Tibial artery (tissue), 4 donors: ENCODE data around the gene RGL2.
A peak's percentile ranks its signal among the peaks of the same experiment; 100 is the strongest.
"Not testable (repeated sequence)": the region's sequence is repeated elsewhere in the genome, so short reads cannot be mapped to it uniquely, and the experiment has no call there.

Source experiments
- DNase-seq, 2 donors: peaks; one replicate each; pipeline ENCODE4 v3.0.0-alpha.2; 2019
- H3K27ac ChIP-seq, 2 donors: fragments of 200-600 bp; sonication (generic) in 1 of 2; 1 replicate in 1 of 2; 2 replicates in 1 of 2; pipeline ENCODE4 v1.5.1; 2018 to 2019; ENCODE audit warnings: mild to moderate bottlenecking in 1 of 2
- H3K27me3 ChIP-seq, 2 donors: fragments of 200-600 bp; sonication (generic) in 1 of 2; one replicate each; pipeline versions ENCODE4 v1.5.1 to v1.6.0; 2016 to 2019
- H3K36me3 ChIP-seq, 3 donors: fragments of 200-600 bp; sonication (generic) in 2 of 3; one replicate each; pipeline ENCODE4 v1.5.1; 2016 to 2019; ENCODE audit warnings: mild to moderate bottlenecking in 2 of 3
- H3K4me1 ChIP-seq, 4 donors: fragments of 200-600 bp; sonication (generic) in 2 of 4; 1 replicate in 3 of 4; 2 replicates in 1 of 4; pipeline ENCODE4 v1.5.1; 2016 to 2019
- H3K4me3 ChIP-seq, 2 donors: fragments of 200-600 bp; sonication (generic) in 1 of 2; 1 replicate in 1 of 2; 2 replicates in 1 of 2; pipeline ENCODE4 v1.5.1; 2018 to 2019; ENCODE audit warnings: mild to moderate bottlenecking in 2 of 2
- H3K9me3 ChIP-seq, 3 donors: fragments of 200-600 bp; sonication (generic) in 1 of 3; one replicate each; pipeline ENCODE4 v1.5.1; 2016 to 2019
- CTCF ChIP-seq, 2 experiments: fragments of 200-600 bp in 1 of 2; fragments of 450-650 bp in 1 of 2; IDR thresholded peaks; one replicate each; pipeline ENCODE4 v1.5.1; 2017 to 2019; ENCODE audit warnings: antibody characterized with exemption in 2 of 2, mild to moderate bottlenecking in 1 of 2, moderate library complexity in 1 of 2
- intact Hi-C: fragments of 100-400 bp; cut with DNase I; formaldehyde crosslinking; loops from one replicate; pipeline ENCODE4 v1.15.0; 2023; ENCODE audit warnings: low total_unique reads

The RGL2 gene

GRCh38 chr6:33288921-33289783 lies 9.6 kb downstream of the RGL2 start, which contains the start of the genes PFDN6 and WDR46:
PFDN6 (plus strand) TSS chr6:33289601; CDS start chr6:33289857, 256 bp downstream.
WDR46 (minus strand) TSS chr6:33289239; CDS start chr6:33289170, 69 bp downstream.
- TF ChIP-seq CTCF (IDR thresholded peaks at IDR 0.05) = no peak
- Histone ChIP-seq H3K4me3 (peak within 1 kb of the TSS; percentile 73 to 79), H3K36me3 (peaks cover 34 to 66% (median 54%) of the 10 kb centered on the region in 3 donors), H3K9me3 (no peaks in the 10 kb centered on the region), H3K4me1 (peaks cover 4 to 25% (median 22%) of the 10 kb centered on the region in 4 donors), H3K27me3 (no peaks in the 10 kb centered on the region), H3K27ac (peak within 1 kb of the TSS; percentile 69 to 81)
- DNase-seq = peak; percentile 84 to 90
- intact Hi-C loops = no loop called here

GRCh38 chr6:33288141-33288920 lies 10.4 kb downstream of the RGL2 start:
- intact Hi-C loops = no loop called here
- peaks cover 4 to 25% (median 22%) of the 10 kb centered on the region in 4 donors for H3K4me1 ChIP-seq
- peak overlapping the region; percentile 69 to 81 for H3K27ac ChIP-seq
- no peak for DNase-seq
- peak overlapping the region; percentile 73 to 79 for H3K4me3 ChIP-seq
- peaks cover 31 to 66% (median 54%) of the 10 kb centered on the region in 3 donors for H3K36me3 ChIP-seq
- TF ChIP-seq CTCF (IDR thresholded peaks at IDR 0.05) = no peak
- no peaks in the 10 kb centered on the region for H3K27me3 ChIP-seq
- no peaks in the 10 kb centered on the region for H3K9me3 ChIP-seq

DNA sequence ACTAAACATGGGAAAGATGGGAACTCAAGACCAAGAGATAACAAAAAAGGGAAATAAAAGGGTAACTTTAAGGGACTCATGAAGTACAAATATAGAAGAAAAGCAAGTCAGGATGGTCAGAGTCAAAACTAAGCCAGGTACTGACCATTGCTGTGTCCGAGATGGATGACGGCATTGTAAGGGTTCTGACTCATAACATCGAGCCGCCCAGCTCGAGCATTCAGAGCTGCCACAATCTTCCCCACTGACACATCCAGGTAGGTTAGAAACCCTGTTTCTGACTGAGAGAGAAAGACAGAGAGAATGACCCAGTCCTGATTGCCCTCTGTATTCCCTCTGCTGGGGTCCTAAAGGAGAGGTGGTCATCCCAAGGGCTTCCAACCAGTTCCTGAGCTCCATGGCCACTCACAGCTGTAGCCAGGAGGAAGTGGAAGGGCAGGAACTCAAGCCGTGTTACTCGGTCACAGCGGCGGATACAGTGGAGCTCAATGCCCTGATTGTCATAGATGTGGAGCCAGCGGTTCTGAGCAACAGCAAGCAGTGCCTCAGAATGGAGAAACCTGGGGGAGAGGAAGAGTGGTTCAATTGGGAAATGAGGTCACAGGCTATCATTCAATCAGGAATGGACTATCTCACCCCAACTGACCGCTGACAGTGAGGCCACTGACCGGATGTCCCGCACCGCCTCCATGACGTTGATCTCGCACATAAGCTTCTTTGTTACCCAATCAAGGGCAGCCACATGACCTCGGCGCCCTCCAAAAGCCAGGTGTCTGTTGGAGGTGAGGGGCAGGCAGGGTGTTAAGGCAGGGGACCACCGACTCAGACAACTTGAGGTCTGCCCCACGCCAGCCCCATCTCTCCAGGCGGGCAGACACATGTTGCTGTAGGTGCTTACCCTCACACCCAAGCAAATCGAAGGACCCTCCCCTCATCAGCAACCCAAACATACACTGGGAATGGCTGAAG lies 11.5 kb downstream of the RGL2 start:
- Histone ChIP-seq H3K27ac (no peak overlapping the region), H3K4me1 (peaks cover 4 to 25% (median 22%) of the 10 kb centered on the region in 4 donors), H3K36me3 (peaks cover 26 to 65% (median 53%) of the 10 kb centered on the region in 3 donors), H3K9me3 (no peaks in the 10 kb centered on the region), H3K4me3 (no peak overlapping the region), H3K27me3 (no peaks in the 10 kb centered on the region)
- intact Hi-C loops = no loop called here
- no peak for DNase-seq
- no peak for TF ChIP-seq CTCF (IDR thresholded peaks at IDR 0.05)

DNA sequence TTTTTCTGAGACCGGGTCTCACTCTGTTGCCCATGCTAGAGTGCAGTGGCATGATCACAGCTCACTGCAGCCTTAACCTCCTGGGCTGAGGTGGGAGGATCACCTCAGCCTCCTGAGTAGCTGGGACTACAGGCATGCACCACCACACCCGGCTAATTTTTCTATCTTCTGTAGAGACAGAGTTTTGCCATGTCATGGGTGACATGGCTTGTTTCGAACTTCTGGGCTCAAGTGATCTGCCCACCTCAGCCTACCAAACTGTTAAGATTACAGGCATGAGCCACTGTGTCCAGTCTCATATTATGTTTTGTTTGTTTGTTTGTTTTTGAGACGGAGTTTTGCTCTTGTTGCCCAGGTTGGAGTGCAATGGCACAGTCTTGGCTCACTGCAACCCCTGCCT lies 13.5 kb downstream of the RGL2 start:
- H3K4me3 ChIP-seq, intact Hi-C loops, H3K27ac ChIP-seq, DNase-seq, H3K27me3 ChIP-seq, H3K9me3 ChIP-seq: not testable (repeated sequence)
- peaks cover 4 to 20% (median 16%) of the 10 kb centered on the region in 4 donors for H3K4me1 ChIP-seq
- H3K36me3 ChIP-seq = peaks cover 19 to 68% (median 49%) of the 10 kb centered on the region in 3 donors

DNA sequence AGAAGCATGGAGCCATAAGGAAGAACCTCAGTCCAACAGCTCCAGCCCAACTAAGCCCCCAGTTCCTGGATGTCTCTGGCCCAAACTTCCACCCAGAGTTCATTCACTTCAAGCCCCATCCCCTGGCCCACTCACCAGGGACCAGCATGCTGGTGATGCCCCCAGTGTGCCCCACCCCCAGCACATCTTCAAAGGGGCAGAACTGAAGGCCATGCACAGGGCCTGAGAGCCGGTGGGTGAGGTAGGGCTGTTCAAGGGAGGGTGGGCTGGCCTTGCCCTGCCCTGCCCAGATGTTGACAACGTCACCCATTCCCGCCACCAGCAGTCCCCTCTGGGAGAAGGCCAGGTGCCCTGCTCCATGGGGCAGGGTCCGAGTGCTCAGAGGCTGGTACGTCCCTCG lies 18.2 kb downstream of the RGL2 start:
- DNase-seq = no peak
- no peaks in the 10 kb centered on the region for H3K27me3 ChIP-seq

More for the DNA sequence above, 18.2 kb downstream of the RGL2 start:
- H3K36me3 ChIP-seq = peaks cover 6 to 76% (median 43%) of the 10 kb centered on the region in 3 donors
- no peak for TF ChIP-seq CTCF (IDR thresholded peaks at IDR 0.05)
- intact Hi-C loops = no loop called here
- no peaks in the 10 kb centered on the region for H3K9me3 ChIP-seq
- H3K27ac ChIP-seq = no peak overlapping the region
- peaks cover 6 to 31% (median 20%) of the 10 kb centered on the region in 4 donors for H3K4me1 ChIP-seq
- no peak overlapping the region for H3K4me3 ChIP-seq
